OCI-LY7 (cell line): ENCODE results near the gene TOPAZ1.

Experiments
- CTCF ChIP-seq: fragments of 200-600 bp; sonication (generic); conservative IDR thresholded peaks from 2 replicates; pipeline ENCODE4 v1.5.1; 2014; ENCODE audit warnings: mild to moderate bottlenecking, antibody characterized with exemption, low read length, moderate library complexity, mixed read lengths
- EZH2phosphoT487 ChIP-seq: fragments of 200-600 bp; sonication (generic); IDR thresholded peaks from 2 replicates; pipeline ENCODE4 v1.6.1; 2018; ENCODE audit warnings: low read depth, borderline replicate concordance, mild to moderate bottlenecking, mixed run types, antibody characterized with exemption, low read length, moderate library complexity, mixed read lengths

GRCh38 chr3:44234648-44235268 lies 6.9 kb upstream of the TOPAZ1 start:
- TF ChIP-seq CTCF = no peak
- TF ChIP-seq EZH2phosphoT487 = no peak
